Progenitor cell of endocrine pancreas (in vitro differentiated cells): ENCODE data around the gene FBXO30. TPM values are rescaled to one million over a fixed set of nuclear protein-coding genes. Genes with fewer than 3 reads are reported as not detected.
A peak's percentile ranks its signal among the peaks of the same experiment; 100 is the strongest.

Experiments used
- DNase-seq: peaks from one replicate; pipeline ENCODE4 v3.0.0; 2021; ENCODE audit warnings: low spot score; ENCODE audit not compliant: unreplicated experiment
- H3K27ac Mint-ChIP-seq: 2 replicates; pipeline ENCODE4 v1.8.0; 2021; ENCODE audit warnings: mild to moderate bottlenecking, moderate library complexity, mixed read lengths
- H3K27me3 Mint-ChIP-seq: 2 replicates; pipeline ENCODE4 v1.8.0; 2021; ENCODE audit warnings: mixed read lengths
- H3K36me3 Mint-ChIP-seq: 2 replicates; pipeline ENCODE4 v1.8.0; 2022; ENCODE audit warnings: mixed read lengths; ENCODE audit not compliant: insufficient read depth
- H3K4me1 Mint-ChIP-seq: 2 replicates; pipeline ENCODE4 v1.8.0; 2021; ENCODE audit warnings: low read depth, mixed read lengths
- H3K4me3 Mint-ChIP-seq: 2 replicates; pipeline ENCODE4 v1.8.0; 2021; ENCODE audit warnings: low read depth, mild to moderate bottlenecking, moderate library complexity, mixed read lengths
- H3K9me3 Mint-ChIP-seq: 2 replicates; pipeline ENCODE4 v1.8.0; 2021; ENCODE audit warnings: low read depth, mixed read lengths
- total RNA-seq: library from RNA; stranded (reverse); gene quantifications from 2 replicates; pipeline ENCODE4 v1.2.1, GENCODE V29; 2021
- TF ChIP-seq, protein P1 (sequence below): fragments of 200-600 bp; sonication (generic); IDR thresholded peaks from one replicate; pipeline ENCODE4 v1.5.0; 2021; ENCODE audit warnings: antibody characterized with exemption, mild to moderate bottlenecking; ENCODE audit not compliant: unreplicated experiment

The FBXO30 gene
- total RNA-seq, 1 donor from 2014 or later: 13.1 TPM

DNA sequence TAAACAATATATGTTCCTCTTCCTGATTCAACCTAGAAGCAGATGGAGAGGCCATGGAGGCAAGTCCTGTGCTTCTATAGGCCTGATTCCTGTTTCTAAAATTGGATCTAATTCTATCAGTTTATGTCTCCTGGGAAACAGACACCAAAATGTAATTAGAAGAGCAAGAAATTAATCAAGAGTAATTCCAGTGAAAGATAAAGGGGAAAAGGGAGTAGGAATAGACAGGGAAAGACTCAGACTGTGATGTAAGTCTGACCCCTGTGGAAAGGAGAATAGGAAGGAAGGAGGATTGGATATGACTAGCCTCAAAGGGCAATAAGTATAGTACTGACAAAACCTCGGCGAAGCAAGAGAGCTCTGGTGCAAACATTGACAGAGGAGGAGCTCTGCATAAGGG lies 33.9 kb upstream of the FBXO30 start:
- no peak overlapping the region for H3K4me3 Mint-ChIP-seq
- H3K36me3 Mint-ChIP-seq: peaks cover 3% of the 10 kb centered on the region
- H3K4me1 Mint-ChIP-seq: no peaks in the 10 kb centered on the region
- no peaks in the 10 kb centered on the region for H3K9me3 Mint-ChIP-seq
- no peak for DNase-seq
- no peaks in the 10 kb centered on the region for H3K27me3 Mint-ChIP-seq
- TF ChIP-seq, protein P1, sequence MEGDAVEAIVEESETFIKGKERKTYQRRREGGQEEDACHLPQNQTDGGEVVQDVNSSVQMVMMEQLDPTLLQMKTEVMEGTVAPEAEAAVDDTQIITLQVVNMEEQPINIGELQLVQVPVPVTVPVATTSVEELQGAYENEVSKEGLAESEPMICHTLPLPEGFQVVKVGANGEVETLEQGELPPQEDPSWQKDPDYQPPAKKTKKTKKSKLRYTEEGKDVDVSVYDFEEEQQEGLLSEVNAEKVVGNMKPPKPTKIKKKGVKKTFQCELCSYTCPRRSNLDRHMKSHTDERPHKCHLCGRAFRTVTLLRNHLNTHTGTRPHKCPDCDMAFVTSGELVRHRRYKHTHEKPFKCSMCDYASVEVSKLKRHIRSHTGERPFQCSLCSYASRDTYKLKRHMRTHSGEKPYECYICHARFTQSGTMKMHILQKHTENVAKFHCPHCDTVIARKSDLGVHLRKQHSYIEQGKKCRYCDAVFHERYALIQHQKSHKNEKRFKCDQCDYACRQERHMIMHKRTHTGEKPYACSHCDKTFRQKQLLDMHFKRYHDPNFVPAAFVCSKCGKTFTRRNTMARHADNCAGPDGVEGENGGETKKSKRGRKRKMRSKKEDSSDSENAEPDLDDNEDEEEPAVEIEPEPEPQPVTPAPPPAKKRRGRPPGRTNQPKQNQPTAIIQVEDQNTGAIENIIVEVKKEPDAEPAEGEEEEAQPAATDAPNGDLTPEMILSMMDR: no peak
- no peak overlapping the region for H3K27ac Mint-ChIP-seq

DNA sequence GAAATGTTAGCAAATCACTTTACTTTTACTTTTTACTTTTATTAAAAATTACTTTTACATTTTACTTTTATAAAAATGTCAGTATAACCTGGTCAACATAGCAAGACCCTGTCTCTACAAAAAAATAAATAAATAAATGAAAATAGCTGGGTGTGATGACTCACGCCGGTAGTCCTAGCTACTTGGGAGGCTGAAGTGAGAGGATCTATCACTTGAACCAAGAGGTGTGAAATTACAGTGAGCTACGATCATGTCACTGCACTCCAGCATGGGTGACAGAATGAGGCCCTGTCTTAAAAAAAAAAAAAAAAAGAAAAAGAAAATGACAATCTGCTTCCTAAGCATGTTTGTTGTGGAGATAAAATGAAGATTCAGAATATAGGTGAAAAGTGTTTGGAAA lies 31.0 kb upstream of the FBXO30 start:
- no peaks in the 10 kb centered on the region for H3K9me3 Mint-ChIP-seq
- H3K36me3 Mint-ChIP-seq: peaks cover 3% of the 10 kb centered on the region
- TF ChIP-seq, protein P1: no peak
- no peak overlapping the region for H3K4me3 Mint-ChIP-seq
- no peak overlapping the region for H3K27ac Mint-ChIP-seq
- no peak for DNase-seq
- H3K4me1 Mint-ChIP-seq: peaks cover 12% of the 10 kb centered on the region
- no peaks in the 10 kb centered on the region for H3K27me3 Mint-ChIP-seq

DNA sequence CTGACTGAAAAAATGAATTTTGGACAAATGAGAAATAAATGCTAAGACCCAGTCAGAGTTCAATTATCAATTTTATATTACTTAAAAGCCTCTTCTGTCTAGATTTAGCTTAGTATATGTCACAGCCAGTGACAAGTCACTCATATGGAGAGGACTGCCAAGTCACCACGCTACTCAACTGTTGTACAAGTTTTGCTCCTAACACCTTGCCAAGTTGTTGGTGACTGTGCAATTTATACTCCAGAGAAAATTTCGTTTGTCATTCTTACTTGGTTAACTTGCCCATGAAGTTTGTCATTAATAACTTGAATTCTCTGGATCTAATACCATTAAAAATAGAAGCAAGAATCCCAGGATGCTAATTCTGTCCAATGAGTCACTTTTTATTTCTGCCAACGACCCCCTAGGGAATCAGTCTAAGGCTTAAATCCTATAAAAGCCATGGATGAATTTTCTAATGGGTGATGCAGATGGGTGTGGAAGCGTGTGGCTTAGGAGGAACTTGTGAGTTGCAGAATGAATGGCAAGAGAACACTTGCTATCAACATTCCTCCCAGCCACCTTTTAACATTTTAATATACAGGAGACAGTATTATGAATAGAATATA lies 30.4 kb upstream of the FBXO30 start:
- Mint-ChIP-seq H3K9me3 (no peaks in the 10 kb centered on the region), H3K27me3 (no peaks in the 10 kb centered on the region), H3K4me3 (no peak overlapping the region), H3K36me3 (peaks cover 3% of the 10 kb centered on the region), H3K27ac (no peak overlapping the region), H3K4me1 (peaks cover 12% of the 10 kb centered on the region)
- TF ChIP-seq, protein P1: no peak
- DNase-seq: no peak

- Mint-ChIP-seq H3K27me3 (no peaks in the 10 kb centered on the region), H3K27ac (no peak overlapping the region)
- TF ChIP-seq, protein P1: no peak
Measured at GRCh38 chr6:145842693-145843546, 28.3 kb upstream of the FBXO30 start.

DNA sequence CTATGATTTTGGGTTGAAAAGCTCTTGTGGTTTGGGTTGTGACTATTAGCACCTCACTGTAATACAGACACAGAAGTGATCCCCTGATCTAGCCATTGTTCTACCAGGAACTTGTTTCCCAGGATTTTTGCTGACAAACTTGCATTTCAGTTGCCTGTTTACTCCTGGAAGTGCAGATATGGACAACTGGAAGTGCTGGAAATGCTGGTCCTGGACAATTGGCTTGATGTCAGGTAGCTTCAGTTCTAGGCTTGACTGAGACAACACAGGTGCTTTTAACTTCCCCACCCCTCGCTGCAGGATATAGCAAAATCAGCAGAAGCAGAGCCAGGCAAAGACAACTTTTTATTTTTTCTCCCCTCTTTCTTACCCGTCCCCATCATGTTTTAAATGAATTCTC lies 27.1 kb upstream of the FBXO30 start:
- Mint-ChIP-seq H3K4me1 (peaks cover 12% of the 10 kb centered on the region), H3K27me3 (no peaks in the 10 kb centered on the region), H3K27ac (peak overlapping the region; percentile 67), H3K9me3 (no peaks in the 10 kb centered on the region), H3K36me3 (peaks cover 3% of the 10 kb centered on the region), H3K4me3 (no peak overlapping the region)
- TF ChIP-seq, protein P1: no peak
- no peak for DNase-seq

More at GRCh38 chr6:145842693-145843546, 28.3 kb upstream of the FBXO30 start:
- Mint-ChIP-seq H3K4me1 (peaks cover 12% of the 10 kb centered on the region), H3K4me3 (no peak overlapping the region), H3K36me3 (peaks cover 3% of the 10 kb centered on the region), H3K9me3 (no peaks in the 10 kb centered on the region)
- DNase-seq: no peak
